ENCODE measurements around the gene MSRB1. TPM values are rescaled to one million over a fixed set of nuclear protein-coding genes. Genes with fewer than 3 reads are reported as not detected.

Gene MSRB1
- total and polyA plus RNA-seq, 2 of the 13 experiments (the other 11 are each of a cell fraction or from before 2014, with no cell fraction given), result 32.1 to 75.4 TPM

DNA sequence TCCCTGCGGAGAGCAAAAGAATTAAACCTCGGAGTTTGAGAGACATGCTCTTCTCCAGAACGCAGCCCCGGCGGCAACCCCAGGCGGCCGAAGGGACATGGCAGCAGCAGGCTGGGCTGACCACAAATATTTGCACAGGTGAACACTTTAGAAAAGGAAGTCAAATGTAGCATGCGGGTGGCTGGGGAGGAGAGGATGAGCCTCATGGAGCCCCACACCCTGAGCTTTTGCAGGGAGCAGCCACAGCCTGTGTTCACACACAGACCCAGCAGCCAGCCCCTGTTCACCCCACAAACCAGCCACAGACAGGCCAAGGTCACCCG is 42.6 kb downstream of the MSRB1 start (continued):
- TF ChIP-seq SAP130 (CRISPR knock-in tag; IDR thresholded peaks at IDR 0.05; ENCODE audit: low read depth), result peak; percentile 6; the same call in 1 of the 2 replicates
- TF ChIP-seq ZBTB37 (CRISPR knock-in tag; IDR thresholded peaks at IDR 0.05), result no peak
- TF ChIP-seq KDM5A (IDR thresholded peaks at IDR 0.05; ENCODE audit: borderline replicate concordance, low read length), result no peak
- TF ChIP-seq SALL1 (CRISPR knock-in tag; IDR thresholded peaks at IDR 0.05), result peak; percentile 31; the same call in 1 of the 2 replicates
- TF ChIP-seq, protein P1, sequence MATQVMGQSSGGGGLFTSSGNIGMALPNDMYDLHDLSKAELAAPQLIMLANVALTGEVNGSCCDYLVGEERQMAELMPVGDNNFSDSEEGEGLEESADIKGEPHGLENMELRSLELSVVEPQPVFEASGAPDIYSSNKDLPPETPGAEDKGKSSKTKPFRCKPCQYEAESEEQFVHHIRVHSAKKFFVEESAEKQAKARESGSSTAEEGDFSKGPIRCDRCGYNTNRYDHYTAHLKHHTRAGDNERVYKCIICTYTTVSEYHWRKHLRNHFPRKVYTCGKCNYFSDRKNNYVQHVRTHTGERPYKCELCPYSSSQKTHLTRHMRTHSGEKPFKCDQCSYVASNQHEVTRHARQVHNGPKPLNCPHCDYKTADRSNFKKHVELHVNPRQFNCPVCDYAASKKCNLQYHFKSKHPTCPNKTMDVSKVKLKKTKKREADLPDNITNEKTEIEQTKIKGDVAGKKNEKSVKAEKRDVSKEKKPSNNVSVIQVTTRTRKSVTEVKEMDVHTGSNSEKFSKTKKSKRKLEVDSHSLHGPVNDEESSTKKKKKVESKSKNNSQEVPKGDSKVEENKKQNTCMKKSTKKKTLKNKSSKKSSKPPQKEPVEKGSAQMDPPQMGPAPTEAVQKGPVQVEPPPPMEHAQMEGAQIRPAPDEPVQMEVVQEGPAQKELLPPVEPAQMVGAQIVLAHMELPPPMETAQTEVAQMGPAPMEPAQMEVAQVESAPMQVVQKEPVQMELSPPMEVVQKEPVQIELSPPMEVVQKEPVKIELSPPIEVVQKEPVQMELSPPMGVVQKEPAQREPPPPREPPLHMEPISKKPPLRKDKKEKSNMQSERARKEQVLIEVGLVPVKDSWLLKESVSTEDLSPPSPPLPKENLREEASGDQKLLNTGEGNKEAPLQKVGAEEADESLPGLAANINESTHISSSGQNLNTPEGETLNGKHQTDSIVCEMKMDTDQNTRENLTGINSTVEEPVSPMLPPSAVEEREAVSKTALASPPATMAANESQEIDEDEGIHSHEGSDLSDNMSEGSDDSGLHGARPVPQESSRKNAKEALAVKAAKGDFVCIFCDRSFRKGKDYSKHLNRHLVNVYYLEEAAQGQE (IDR thresholded peaks at IDR 0.05; ENCODE audit: borderline replicate concordance in 1 of 2, low read depth in 1 of 2, low read length in 2 of 2), result no peak
- TF ChIP-seq JDP2 (CRISPR knock-in tag; IDR thresholded peaks at IDR 0.05; ENCODE audit: borderline replicate concordance), result no peak
- no peak for TF ChIP-seq ZNF746 (CRISPR knock-in tag; IDR thresholded peaks at IDR 0.05)
- 0 out of 2 replicates have a peak, but pooled peaks have one; percentile 25 for TF ChIP-seq ZNF543 (CRISPR knock-in tag; IDR thresholded peaks at IDR 0.05)
- TF ChIP-seq SIX4 (CRISPR knock-in tag; IDR thresholded peaks at IDR 0.05), result no peak
- TF ChIP-seq PRMT3 (CRISPR knock-in tag; IDR thresholded peaks at IDR 0.05; ENCODE audit: borderline replicate concordance, low read depth), result no peak
- TF ChIP-seq, protein P2, sequence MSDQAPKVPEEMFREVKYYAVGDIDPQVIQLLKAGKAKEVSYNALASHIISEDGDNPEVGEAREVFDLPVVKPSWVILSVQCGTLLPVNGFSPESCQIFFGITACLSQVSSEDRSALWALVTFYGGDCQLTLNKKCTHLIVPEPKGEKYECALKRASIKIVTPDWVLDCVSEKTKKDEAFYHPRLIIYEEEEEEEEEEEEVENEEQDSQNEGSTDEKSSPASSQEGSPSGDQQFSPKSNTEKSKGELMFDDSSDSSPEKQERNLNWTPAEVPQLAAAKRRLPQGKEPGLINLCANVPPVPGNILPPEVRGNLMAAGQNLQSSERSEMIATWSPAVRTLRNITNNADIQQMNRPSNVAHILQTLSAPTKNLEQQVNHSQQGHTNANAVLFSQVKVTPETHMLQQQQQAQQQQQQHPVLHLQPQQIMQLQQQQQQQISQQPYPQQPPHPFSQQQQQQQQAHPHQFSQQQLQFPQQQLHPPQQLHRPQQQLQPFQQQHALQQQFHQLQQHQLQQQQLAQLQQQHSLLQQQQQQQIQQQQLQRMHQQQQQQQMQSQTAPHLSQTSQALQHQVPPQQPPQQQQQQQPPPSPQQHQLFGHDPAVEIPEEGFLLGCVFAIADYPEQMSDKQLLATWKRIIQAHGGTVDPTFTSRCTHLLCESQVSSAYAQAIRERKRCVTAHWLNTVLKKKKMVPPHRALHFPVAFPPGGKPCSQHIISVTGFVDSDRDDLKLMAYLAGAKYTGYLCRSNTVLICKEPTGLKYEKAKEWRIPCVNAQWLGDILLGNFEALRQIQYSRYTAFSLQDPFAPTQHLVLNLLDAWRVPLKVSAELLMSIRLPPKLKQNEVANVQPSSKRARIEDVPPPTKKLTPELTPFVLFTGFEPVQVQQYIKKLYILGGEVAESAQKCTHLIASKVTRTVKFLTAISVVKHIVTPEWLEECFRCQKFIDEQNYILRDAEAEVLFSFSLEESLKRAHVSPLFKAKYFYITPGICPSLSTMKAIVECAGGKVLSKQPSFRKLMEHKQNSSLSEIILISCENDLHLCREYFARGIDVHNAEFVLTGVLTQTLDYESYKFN (CRISPR knock-in tag; conservative IDR thresholded peaks at IDR 0.05), result 0 out of 2 replicates have a peak, but pooled peaks have one; percentile 17

Data from HepG2 (cell line).